ENCODE results near the gene GRIK4. TPM values are rescaled to one million over a fixed set of nuclear protein-coding genes. Genes with fewer than 3 reads are reported as not detected.

Gene GRIK4
- total and polyA plus RNA-seq, 9 of the 15 experiments (the other 6 are each of a cell fraction or from before 2014, with no cell fraction given) = not detected

DNA sequence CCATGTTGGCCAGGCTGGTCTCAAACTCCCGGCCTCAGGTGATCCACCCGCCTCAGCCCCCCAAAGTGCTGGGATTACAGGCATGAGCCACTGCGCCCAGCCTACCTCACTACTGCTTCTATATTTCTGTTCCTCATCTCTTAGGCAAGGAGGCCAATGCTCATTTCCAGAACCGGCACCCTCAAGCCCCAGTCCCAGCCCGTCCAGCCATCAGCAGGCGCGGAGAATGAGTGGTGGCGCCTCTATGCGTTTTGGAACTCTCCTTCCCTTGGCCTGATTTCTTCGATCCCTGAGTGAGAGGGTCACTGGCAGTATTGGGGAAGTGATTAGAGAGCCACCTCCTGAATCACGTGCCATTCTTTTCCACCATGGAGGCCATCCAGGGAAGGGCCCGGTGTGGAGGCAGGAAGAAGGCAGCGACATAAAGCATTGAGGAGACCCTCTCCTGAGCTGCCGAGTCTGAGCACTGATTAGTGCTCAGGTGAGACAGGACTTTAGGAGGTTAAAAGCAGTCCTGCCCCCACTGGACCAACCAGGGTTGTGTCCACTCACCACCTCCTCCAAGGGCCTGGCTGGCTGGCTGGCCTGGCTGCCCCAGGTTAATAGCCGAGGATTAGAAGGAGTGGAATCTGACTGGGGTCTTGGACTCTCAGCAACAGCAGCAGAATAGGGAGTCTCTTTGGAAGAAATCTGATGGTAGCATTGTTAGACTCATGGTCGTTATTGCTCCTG, 8.7 kb downstream of the GRIK4 start:
- Histone ChIP-seq H3K27me3 (ENCODE audit: control insufficient read depth in 2 of 2, insufficient read depth in 2 of 2, low read length in 2 of 2) (peaks cover 50 to 94% of the 10 kb centered on the region in 2 experiments; a peak in 4 of 5 replicates), H3K79me2 (ENCODE audit: control insufficient read depth, insufficient read depth, low read length) (no peaks in the 10 kb centered on the region), H3K27ac (ENCODE audit: extremely low read depth, low read depth, low read length) (no peak overlapping the region), H3K9ac (ENCODE audit: insufficient read depth in 1 of 2, low read depth in 2 of 2, low read length in 2 of 2) (no peak overlapping the region), H3K4me1 (replicated peaks in 1 of 2; ENCODE audit: control insufficient read depth in 2 of 2, insufficient read depth in 2 of 2, low read length in 2 of 2) (peaks cover 0 to 6% of the 10 kb centered on the region in 2 experiments; a peak in 1 of 5 replicates), H3K9me1 (ENCODE audit: control insufficient read depth, insufficient read depth, low read length) (no peaks in the 10 kb centered on the region), H3K4me2 (ENCODE audit: insufficient read depth, low read length) (no peak overlapping the region), H3K36me3 (ENCODE audit: control insufficient read depth, insufficient read depth, low read length) (no peaks in the 10 kb centered on the region), H4K20me1 (replicated peaks; ENCODE audit: control insufficient read depth, insufficient read depth, low read length) (peaks cover 23% of the 10 kb centered on the region), H2AFZ (ENCODE audit: low read depth, low read length) (no peak overlapping the region), H3K9me3 (replicated peaks; ENCODE audit: control insufficient read depth, insufficient read depth, low read depth, low read length) (no peaks in the 10 kb centered on the region), H3K4me3 (no peak overlapping the region)
- ChIA-PET CTCF (ENCODE audit: low intra/inter-chr PET ratio) (no interaction called here), POLR2A (interaction anchor here (0.6 kb wide), 1 partner anchor 21 kb away, joined by 3 read pairs; no protein-coding TSS in a partner anchor)
- DNase-seq (ENCODE audit: extremely low read depth in 1 of 4, low spot score in 3 of 4) (no peak), FAIRE-seq (no peak), ATAC-seq (no peak)
- BruUV-seq (replicated peaks) = no TSS peak
- intact Hi-C loops (cut with micrococcal nuclease) = no loop called here
- 6% methylated on average over 16 of the region's 16 CpGs for WGBS (ENCODE audit: insufficient coverage, low coverage, missing lambda C conversion rate)
- in situ Hi-C loops (cut with MboI) = loop anchor here (5.0 to 10.0 kb wide), 2 partner anchors 167 to 1075 kb away; no protein-coding TSS in a partner anchor
- TF ChIP-seq CBX3 (IDR thresholded peaks at IDR 0.05; ENCODE audit: borderline replicate concordance in 1 of 2, low read length in 2 of 2) (no peak), LCOR (CRISPR knock-in tag; IDR thresholded peaks at IDR 0.05) (no peak), ETS2 (tag; IDR thresholded peaks at IDR 0.05; ENCODE audit: borderline replicate concordance, poor library complexity, severe bottlenecking) (no peak), ARID4B (CRISPR knock-in tag; IDR thresholded peaks at IDR 0.05) (no peak), SNRNP70 (optimal IDR thresholded peaks at IDR 0.05; ENCODE audit: low read depth, low read length) (no peak), ZNF174 (CRISPR knock-in tag; IDR thresholded peaks at IDR 0.05) (no peak), ETV6 (IDR thresholded peaks at IDR 0.05; ENCODE audit: borderline replicate concordance in 1 of 2, low read depth in 2 of 2, low read length in 1 of 2) (no peak), ETV6 (CRISPR knock-in tag; IDR thresholded peaks at IDR 0.05; ENCODE audit: borderline replicate concordance) (no peak), FOXM1 (IDR thresholded peaks at IDR 0.05; ENCODE audit: low read depth) (no peak), FOXM1 (CRISPR knock-in tag; IDR thresholded peaks at IDR 0.05; ENCODE audit: low read depth) (no peak)
- TF ChIP-seq, protein P1, sequence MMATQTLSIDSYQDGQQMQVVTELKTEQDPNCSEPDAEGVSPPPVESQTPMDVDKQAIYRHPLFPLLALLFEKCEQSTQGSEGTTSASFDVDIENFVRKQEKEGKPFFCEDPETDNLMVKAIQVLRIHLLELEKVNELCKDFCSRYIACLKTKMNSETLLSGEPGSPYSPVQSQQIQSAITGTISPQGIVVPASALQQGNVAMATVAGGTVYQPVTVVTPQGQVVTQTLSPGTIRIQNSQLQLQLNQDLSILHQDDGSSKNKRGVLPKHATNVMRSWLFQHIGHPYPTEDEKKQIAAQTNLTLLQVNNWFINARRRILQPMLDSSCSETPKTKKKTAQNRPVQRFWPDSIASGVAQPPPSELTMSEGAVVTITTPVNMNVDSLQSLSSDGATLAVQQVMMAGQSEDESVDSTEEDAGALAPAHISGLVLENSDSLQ (IDR thresholded peaks at IDR 0.05) = no peak
- TF ChIP-seq, protein P2, sequence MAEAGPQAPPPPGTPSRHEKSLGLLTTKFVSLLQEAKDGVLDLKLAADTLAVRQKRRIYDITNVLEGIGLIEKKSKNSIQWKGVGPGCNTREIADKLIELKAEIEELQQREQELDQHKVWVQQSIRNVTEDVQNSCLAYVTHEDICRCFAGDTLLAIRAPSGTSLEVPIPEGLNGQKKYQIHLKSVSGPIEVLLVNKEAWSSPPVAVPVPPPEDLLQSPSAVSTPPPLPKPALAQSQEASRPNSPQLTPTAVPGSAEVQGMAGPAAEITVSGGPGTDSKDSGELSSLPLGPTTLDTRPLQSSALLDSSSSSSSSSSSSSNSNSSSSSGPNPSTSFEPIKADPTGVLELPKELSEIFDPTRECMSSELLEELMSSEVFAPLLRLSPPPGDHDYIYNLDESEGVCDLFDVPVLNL (CRISPR knock-in tag; IDR thresholded peaks at IDR 0.05; ENCODE audit: low read depth) = no peak
- TF ChIP-seq, protein P3, sequence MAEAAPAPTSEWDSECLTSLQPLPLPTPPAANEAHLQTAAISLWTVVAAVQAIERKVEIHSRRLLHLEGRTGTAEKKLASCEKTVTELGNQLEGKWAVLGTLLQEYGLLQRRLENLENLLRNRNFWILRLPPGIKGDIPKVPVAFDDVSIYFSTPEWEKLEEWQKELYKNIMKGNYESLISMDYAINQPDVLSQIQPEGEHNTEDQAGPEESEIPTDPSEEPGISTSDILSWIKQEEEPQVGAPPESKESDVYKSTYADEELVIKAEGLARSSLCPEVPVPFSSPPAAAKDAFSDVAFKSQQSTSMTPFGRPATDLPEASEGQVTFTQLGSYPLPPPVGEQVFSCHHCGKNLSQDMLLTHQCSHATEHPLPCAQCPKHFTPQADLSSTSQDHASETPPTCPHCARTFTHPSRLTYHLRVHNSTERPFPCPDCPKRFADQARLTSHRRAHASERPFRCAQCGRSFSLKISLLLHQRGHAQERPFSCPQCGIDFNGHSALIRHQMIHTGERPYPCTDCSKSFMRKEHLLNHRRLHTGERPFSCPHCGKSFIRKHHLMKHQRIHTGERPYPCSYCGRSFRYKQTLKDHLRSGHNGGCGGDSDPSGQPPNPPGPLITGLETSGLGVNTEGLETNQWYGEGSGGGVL (CRISPR knock-in tag; IDR thresholded peaks at IDR 0.05) = no peak

Measured in K562 (cell line).